Right ventricle myocardium superior (tissue), 1 donor: ENCODE results near the gene NFAT5. TPM values are rescaled to one million over a fixed set of nuclear protein-coding genes. Genes with fewer than 3 reads are reported as not detected.
"Not testable (repeated sequence)": the region's sequence is repeated elsewhere in the genome, so short reads cannot be mapped to it uniquely, and the experiment has no call there.

Source experiments
- ATAC-seq: fragments of 200-7000 bp; cut with Tn5 transposase; one replicate; pipeline ENCODE4 v1.9.1; 2020; ENCODE audit warnings: mild to moderate bottlenecking; ENCODE audit not compliant: poor library complexity
- DNase-seq: peaks from one replicate; pipeline ENCODE4 v3.0.0-alpha.2; 2020
- intact Hi-C: fragments of 100-400 bp; cut with DNase I; formaldehyde crosslinking; loops from one replicate; pipeline ENCODE4 v1.11.2; 2022
- long read RNA-seq: library from polyadenylated mRNA; unstranded; transcript quantifications from one replicate; pipeline ENCODE4 v2.0.0, GENCODE V29; 2021
- total RNA-seq: library from RNA; stranded (reverse); fragmentation: NEBNext Ultra II Directional; extraction: Animal tissue kit (Norgen Biotek cat#: 25700); gene quantifications from one replicate; pipeline ENCODE4 v1.2.1, GENCODE V29; 2021
- donor health status: DM: no; HTN: yes; CAD: no; lungs with severe emphysema.

Gene NFAT5
- total RNA-seq, result 13.9 TPM
- long read RNA-seq, partial matches to known transcripts, result 3 of 5 reads
- long read RNA-seq, other reads (novel, unspliced or antisense), result 2 of 5 reads

GRCh38 chr16:69565671-69566239, at the start of gene NFAT5:
Gene NFAT5 (plus strand): TSS chr16:69565966. CDS start chr16:69566302, 336 bp downstream.
- intact Hi-C loops, result loop anchor here (10.0 kb wide), 3 partner anchors 81 to 171 kb away; no protein-coding TSS in a partner anchor
- peak; percentile 93 for ATAC-seq
- peak; percentile 92 for DNase-seq

GRCh38 chr16:69517914-69518313, 47.9 kb upstream of the NFAT5 start:
- DNase-seq, ATAC-seq, intact Hi-C loops: not testable (repeated sequence)

- intact Hi-C loops, result no loop called here
- ATAC-seq (no peak), DNase-seq (no peak)
Observed at GRCh38 chr16:69520413-69520799, 45.4 kb upstream of the NFAT5 start.

- DNase-seq (no peak), ATAC-seq (no peak)
- intact Hi-C loops, result no loop called here
Observed at GRCh38 chr16:69520800-69521602, 44.8 kb upstream of the NFAT5 start.

GRCh38 chr16:69522041-69522578, 43.7 kb upstream of the NFAT5 start:
- ATAC-seq (no peak), DNase-seq (no peak)
- intact Hi-C loops, result no loop called here

- intact Hi-C loops, result no loop called here
- ATAC-seq (no peak), DNase-seq (no peak)
Observed at GRCh38 chr16:69522732-69523404, 42.9 kb upstream of the NFAT5 start.

- intact Hi-C loops, result no loop called here
- DNase-seq (no peak), ATAC-seq (no peak)
Observed at GRCh38 chr16:69523566-69524305, 42.0 kb upstream of the NFAT5 start.

- ATAC-seq, result no peak
- intact Hi-C loops, result no loop called here
Observed at GRCh38 chr16:69526831-69527655, 38.7 kb upstream of the NFAT5 start.

GRCh38 chr16:69531988-69532387, 33.8 kb upstream of the NFAT5 start:
- DNase-seq (no peak), ATAC-seq (no peak)
- intact Hi-C loops, result no loop called here

More at GRCh38 chr16:69526831-69527655, 38.7 kb upstream of the NFAT5 start:
- no peak for DNase-seq

- no peak for ATAC-seq
- intact Hi-C loops, result no loop called here
- no peak for DNase-seq
Observed at GRCh38 chr16:69532641-69533455, 32.9 kb upstream of the NFAT5 start.

GRCh38 chr16:69534720-69535119, 31.0 kb upstream of the NFAT5 start:
- ATAC-seq (no peak), DNase-seq (no peak)
- intact Hi-C loops, result no loop called here

GRCh38 chr16:69535123-69536050, 30.4 kb upstream of the NFAT5 start:
- intact Hi-C loops, result no loop called here
- ATAC-seq, result no peak

GRCh38 chr16:69537706-69538080, 28.1 kb upstream of the NFAT5 start:
- no peak for ATAC-seq
- intact Hi-C loops, result no loop called here
- DNase-seq, result no peak

More at GRCh38 chr16:69535123-69536050, 30.4 kb upstream of the NFAT5 start:
- no peak for DNase-seq

GRCh38 chr16:69538808-69539207, 27.0 kb upstream of the NFAT5 start:
- intact Hi-C loops, result no loop called here
- ATAC-seq (no peak), DNase-seq (no peak)

- DNase-seq (no peak), ATAC-seq (no peak)
- intact Hi-C loops, result no loop called here
Observed at GRCh38 chr16:69542974-69543373, 22.8 kb upstream of the NFAT5 start.

GRCh38 chr16:69544088-69544487, 21.7 kb upstream of the NFAT5 start:
- DNase-seq (no peak), ATAC-seq (no peak)
- intact Hi-C loops, result no loop called here
